HG03571 (cell line): ENCODE data around the gene MCM6.

Experiments used
- ATAC-seq: cut with Tn5 transposase; IDR thresholded peaks from one replicate; pipeline ENCODE4 v1.9.1; 2021; ENCODE audit not compliant: unreplicated experiment

The MCM6 gene

DNA sequence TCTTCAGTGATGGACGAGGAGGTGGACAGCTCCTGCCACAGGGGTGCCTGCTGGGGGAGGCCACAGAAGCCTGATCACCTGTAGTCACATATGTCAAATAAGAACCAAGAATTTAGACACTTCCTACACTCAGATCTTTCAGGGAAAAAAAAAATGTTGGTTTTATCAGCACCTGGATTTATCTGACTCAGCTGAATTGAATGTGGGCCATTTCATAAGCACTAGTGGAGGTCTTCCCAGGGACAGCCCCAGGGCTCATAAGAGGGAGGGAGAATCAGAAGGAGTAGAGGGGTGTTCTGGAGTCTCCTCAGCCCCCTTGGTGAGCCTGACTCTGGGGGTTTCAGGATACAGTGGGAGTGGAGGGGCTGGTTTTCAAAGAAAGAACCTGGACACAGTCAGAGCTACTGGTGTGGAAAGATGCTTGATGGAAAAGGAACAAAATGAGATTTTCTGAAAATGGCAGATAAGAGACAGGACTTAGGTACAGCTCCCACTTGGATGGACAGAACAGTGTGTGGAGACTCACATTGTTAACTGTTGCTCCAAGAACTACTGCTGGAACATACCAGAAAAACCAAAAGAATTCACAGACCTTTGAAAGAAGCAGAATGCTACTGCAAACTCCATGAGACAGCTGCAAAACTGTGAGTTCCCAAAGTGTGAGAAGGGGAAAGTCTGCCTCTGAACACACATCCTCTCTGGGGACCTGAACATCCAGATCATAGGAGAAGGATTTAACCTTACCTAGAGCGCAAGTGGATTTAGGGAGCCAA lies 84.6 kb downstream of the MCM6 start:
- ATAC-seq, result no peak

GRCh38 chr2:135790423-135790822 lies 85.8 kb downstream of the MCM6 start:
- no peak for ATAC-seq
